Brain microvascular endothelial cell (primary cell): Measurements from ENCODE around the gene SOAT2.

ENCODE experiments used
- DNase-seq: peaks from one replicate; pipeline ENCODE4 v3.0.0-alpha.2; 2020
- H3K27ac ChIP-seq: fragments of 250-450 bp; sonication (Bioruptor Pico); 2 replicates; pipeline ENCODE4 v1.5.1; 2020; ENCODE audit warnings: mild to moderate bottlenecking, moderate library complexity
- H3K27me3 ChIP-seq: fragments of 250-450 bp; sonication (Bioruptor Pico); replicated peaks from 2 replicates; pipeline ENCODE4 v1.5.1; 2020; ENCODE audit warnings: mild to moderate bottlenecking
- H3K36me3 ChIP-seq: fragments of 250-450 bp; sonication (Bioruptor Pico); replicated peaks from 2 replicates; pipeline ENCODE4 v1.5.1; 2020; ENCODE audit warnings: mild to moderate bottlenecking
- H3K4me3 ChIP-seq: 2 replicates; pipeline ENCODE4 v1.5.1; 2011; ENCODE audit warnings: low read depth, mild to moderate bottlenecking, control low read depth, low read length, moderate library complexity
- in situ Hi-C: cut with HindIII; loops from 2 replicates; pipeline ENCODE4 v1.10.0; 2017; ENCODE audit warnings: low sequenced_read_pairs, low pct_ligation_motif_present
- TF ChIP-seq, protein P1 (sequence below): IDR thresholded peaks from 2 replicates; pipeline ENCODE4 v1.5.1; 2011; ENCODE audit warnings: low read depth, mild to moderate bottlenecking, moderate library complexity, low read length, control low read depth, inconsistent platforms; ENCODE audit errors: missing control alignments

SOAT2 gene

DNA sequence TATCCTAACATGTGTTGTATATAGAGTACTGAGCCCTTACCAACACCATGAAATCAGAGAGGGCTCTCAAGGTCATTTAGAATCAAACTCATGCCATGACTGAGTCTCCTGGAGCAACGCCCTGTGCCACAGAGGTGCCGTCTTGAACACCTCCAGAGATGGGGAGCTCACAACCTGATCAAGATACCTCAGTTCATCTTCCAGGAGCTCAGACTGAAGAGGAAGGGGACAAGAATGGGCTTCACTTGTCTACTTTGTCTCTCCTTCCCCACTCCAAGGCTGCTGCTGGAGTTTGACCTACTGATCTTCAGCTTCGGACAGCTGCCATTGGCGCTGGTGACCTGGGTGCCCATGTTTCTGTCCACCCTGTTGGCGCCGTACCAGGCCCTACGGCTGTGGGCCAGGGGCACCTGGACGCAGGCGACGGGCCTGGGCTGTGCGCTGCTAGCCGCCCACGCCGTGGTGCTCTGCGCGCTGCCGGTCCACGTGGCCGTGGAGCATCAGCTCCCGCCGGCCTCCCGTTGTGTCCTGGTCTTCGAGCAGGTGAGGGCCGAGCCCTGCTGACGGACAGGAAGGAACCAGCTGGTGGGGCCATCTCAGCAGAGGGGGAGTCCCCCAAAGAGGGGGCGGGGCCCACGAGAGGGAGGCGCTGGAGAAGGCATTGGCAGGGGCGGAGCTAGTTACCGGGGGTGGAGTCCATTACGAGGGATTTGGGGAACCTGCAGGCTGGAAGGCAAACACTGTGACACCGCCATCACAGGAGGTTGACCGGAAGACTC, 12.0 kb downstream of the SOAT2 start:
- H3K27me3 ChIP-seq, result no peaks in the 10 kb centered on the region
- in situ Hi-C loops, result no loop called here
- no peak overlapping the region for H3K27ac ChIP-seq
- TF ChIP-seq, protein P1, sequence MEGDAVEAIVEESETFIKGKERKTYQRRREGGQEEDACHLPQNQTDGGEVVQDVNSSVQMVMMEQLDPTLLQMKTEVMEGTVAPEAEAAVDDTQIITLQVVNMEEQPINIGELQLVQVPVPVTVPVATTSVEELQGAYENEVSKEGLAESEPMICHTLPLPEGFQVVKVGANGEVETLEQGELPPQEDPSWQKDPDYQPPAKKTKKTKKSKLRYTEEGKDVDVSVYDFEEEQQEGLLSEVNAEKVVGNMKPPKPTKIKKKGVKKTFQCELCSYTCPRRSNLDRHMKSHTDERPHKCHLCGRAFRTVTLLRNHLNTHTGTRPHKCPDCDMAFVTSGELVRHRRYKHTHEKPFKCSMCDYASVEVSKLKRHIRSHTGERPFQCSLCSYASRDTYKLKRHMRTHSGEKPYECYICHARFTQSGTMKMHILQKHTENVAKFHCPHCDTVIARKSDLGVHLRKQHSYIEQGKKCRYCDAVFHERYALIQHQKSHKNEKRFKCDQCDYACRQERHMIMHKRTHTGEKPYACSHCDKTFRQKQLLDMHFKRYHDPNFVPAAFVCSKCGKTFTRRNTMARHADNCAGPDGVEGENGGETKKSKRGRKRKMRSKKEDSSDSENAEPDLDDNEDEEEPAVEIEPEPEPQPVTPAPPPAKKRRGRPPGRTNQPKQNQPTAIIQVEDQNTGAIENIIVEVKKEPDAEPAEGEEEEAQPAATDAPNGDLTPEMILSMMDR, result no peak
- no peaks in the 10 kb centered on the region for H3K36me3 ChIP-seq
- DNase-seq, result no peak
- no peak overlapping the region for H3K4me3 ChIP-seq

DNA sequence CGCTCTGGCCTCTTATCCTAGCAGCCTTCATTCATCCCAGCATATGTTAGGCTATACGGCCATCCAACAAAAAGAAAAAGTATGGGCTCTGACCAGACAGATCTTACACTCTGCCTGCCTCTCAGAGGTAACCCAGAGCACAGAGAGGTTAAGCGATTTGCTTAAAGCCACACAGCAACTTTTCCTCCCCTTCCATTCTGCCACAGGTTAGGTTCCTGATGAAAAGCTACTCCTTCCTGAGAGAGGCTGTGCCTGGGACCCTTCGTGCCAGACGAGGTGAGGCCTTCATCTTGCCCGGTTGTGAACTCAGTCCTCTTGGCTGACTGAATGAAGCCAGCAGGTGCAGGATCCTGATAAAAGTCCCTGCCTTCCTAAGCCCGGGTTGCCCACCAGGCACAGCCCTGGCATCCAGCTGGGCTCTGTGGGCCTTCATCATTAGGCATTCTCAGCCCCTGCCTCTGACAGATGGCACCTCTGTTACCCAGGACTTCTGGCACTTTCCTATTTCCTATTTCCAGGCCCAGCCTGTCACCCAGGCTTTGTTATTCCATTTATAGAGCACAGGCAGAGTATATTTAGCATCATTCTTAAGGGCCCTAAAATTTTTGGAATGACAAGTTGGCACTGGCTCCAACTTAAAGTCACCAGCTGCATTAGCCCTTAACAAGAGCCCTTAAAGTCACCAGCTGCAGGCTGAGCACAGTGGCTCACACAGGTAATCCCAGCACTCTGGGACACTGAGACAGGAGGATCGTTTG, 12.8 kb downstream of the SOAT2 start:
- TF ChIP-seq, protein P1, result no peak

DNA sequence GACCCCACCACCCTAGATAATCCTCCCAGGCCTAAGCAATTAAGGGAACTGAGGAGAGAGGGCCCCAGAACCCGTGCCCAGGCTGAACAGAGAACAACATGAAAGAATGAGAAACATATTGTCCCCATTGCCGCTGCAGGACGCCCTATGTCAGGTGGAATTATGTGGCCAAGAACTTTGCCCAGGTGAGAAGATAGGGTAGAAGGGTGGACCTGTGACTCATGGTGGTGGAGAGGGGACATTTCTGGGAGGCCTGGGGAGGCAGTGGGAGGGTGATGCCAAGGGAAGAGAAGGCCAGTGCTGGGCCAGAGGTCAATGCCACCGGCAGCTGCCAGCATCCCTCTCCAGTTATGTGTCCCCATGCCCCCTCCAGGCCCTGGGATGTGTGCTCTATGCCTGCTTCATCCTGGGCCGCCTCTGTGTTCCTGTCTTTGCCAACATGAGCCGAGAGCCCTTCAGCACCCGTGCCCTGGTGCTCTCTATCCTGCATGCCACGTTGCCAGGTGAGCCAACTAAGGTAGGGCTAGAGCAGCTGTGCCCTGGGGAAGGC, 15.5 kb downstream of the SOAT2 start:
- no peak overlapping the region for H3K4me3 ChIP-seq
- no peak for DNase-seq
- H3K36me3 ChIP-seq, result no peaks in the 10 kb centered on the region
- no peaks in the 10 kb centered on the region for H3K27me3 ChIP-seq
- no peak overlapping the region for H3K27ac ChIP-seq
- TF ChIP-seq, protein P1, result no peak
- in situ Hi-C loops, result no loop called here

More for the DNA sequence above, 12.8 kb downstream of the SOAT2 start:
- DNase-seq, result no peak
- H3K36me3 ChIP-seq, result no peaks in the 10 kb centered on the region
- no peak overlapping the region for H3K4me3 ChIP-seq
- H3K27me3 ChIP-seq, result no peaks in the 10 kb centered on the region
- in situ Hi-C loops, result no loop called here
- H3K27ac ChIP-seq, result no peak overlapping the region

DNA sequence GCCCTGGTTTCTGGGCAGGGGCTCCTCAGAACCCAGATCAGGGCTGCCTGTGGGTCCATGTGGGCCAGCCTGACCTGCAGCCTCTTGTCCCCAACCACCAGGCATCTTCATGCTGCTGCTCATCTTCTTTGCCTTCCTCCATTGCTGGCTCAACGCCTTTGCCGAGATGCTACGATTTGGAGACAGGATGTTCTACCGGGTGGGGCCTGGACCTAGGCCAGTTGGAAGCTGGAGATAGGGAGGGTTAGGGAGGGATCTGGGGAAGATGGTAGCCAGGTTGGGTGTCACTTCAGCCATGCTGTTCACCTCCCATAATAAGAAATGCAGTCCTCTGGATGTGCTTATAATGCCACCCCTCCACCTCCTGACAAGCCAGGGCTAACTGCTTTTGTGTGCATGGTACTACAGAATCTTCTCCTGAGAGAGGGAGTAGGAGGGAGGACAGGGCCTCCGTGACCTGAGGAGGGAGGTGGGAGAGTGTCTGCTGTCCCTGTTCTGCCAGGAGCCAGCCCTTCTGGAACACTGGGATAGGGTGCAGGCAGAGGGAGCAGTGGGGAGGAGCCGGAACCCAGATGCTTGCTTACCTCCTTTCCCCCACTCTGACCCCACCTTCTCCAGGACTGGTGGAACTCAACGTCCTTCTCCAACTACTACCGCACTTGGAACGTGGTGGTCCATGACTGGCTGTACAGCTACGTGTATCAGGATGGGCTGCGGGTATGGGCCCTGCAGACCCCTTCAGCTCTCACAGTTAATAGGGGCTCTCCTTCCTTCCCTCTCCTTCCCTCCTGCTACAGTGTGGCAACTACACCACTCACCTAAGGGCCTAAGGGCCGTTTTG, 17.6 kb downstream of the SOAT2 start:
- Histone ChIP-seq H3K36me3 (no peaks in the 10 kb centered on the region), H3K27ac (no peak overlapping the region), H3K27me3 (no peaks in the 10 kb centered on the region), H3K4me3 (no peak overlapping the region)
- in situ Hi-C loops, result no loop called here
- no peak for DNase-seq
- TF ChIP-seq, protein P1, result no peak

DNA sequence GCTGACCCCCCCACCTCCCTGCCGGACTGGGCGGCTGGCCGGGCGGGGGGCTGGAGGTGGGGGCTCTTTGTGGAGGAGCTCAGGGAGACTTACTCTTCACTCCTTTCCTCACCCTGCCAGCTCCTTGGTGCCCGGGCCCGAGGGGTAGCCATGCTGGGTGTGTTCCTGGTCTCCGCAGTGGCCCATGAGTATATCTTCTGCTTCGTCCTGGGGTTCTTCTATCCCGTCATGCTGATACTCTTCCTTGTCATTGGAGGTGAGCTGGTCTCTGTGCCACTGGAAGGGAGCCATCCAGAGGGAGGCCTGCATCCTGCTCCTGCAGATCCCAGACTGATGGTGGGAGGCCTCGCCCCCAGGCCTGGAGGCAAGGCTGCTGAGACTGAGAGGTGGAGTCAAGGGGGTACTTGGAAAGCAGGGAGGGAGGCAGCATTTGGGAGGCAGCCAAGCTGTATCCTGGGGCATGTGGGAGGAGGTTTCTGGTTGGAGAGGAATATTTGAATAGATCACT, 19.7 kb downstream of the SOAT2 start:
- H3K27me3 ChIP-seq, result no peaks in the 10 kb centered on the region
- H3K36me3 ChIP-seq, result no peaks in the 10 kb centered on the region
- in situ Hi-C loops, result no loop called here
- no peak overlapping the region for H3K4me3 ChIP-seq
- no peak overlapping the region for H3K27ac ChIP-seq
- TF ChIP-seq, protein P1, result no peak
- no peak for DNase-seq
